Measurements from ENCODE around the gene CRTAC1. TPM values are rescaled to one million over a fixed set of nuclear protein-coding genes. Genes with fewer than 3 reads are reported as not detected.

Gene CRTAC1
- total RNA-seq, 2 donors from 2014 or later, result not detected

- Mint-ChIP-seq H3K4me3 (no peak overlapping the region), H3K4me1 (ENCODE audit: low read depth) (no peaks in the 10 kb centered on the region), H3K27me3 (ENCODE audit: low read depth) (peaks cover 6% of the 10 kb centered on the region), H3K27ac (no peak overlapping the region), H3K36me3 (ENCODE audit: insufficient read depth in 2 of 2) (no peaks in the 10 kb centered on the region), H3K9me3 (no peaks in the 10 kb centered on the region)
- ATAC-seq (replicated peaks in 1 of 2) (no peak), DNase-seq (no peak)
Measured at GRCh38 chr10:97891497-97892167, 138.8 kb downstream of the CRTAC1 start.

DNA sequence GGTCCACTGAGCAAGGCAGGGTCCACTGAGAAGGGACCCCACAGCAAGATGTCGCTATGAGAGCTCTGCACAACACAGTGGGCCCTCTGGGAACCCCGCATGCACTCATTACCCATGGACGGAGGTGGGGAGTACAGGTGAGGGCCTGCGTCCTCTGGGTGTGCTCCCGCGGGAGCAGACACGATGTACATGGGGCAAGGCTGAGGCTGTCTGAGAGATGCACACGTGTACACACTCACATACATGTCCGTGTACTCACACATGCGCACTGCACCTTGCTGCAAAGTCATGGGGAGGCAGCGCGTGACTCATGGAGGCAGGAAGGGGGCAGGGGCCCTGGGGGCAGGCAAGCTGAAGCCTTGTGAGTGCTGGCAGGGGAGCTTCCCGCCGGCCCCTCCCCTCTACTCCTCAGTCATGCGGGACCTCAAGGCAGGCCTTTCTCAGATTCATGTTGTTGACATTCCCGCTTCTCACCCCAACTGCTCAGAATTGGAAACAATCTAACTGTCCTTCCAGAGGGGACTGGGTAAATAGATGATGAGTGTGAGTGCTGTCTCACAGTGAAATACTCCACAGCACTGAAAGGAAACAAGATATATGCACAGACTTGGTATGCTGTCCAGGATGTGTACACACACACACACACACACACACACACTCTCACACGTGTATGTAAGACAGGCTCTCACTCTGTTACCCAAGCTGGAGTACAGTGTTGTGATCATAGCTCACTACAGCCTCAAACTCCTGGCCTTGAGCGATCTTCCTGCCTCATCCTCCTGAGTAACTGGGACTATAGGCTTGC lies 140.8 kb downstream of the CRTAC1 start:
- Mint-ChIP-seq H3K4me3 (no peak overlapping the region), H3K27ac (no peak overlapping the region), H3K27me3 (ENCODE audit: low read depth) (peaks cover 6% of the 10 kb centered on the region), H3K36me3 (ENCODE audit: insufficient read depth in 2 of 2) (no peaks in the 10 kb centered on the region), H3K4me1 (ENCODE audit: low read depth) (no peaks in the 10 kb centered on the region), H3K9me3 (no peaks in the 10 kb centered on the region)
- DNase-seq, result peak; percentile 7 to 37
- ATAC-seq (replicated peaks in 1 of 2), result peak; percentile 28 to 49

GRCh38 chr10:97888641-97889262 lies 141.7 kb downstream of the CRTAC1 start:
- peaks cover 3% of the 10 kb centered on the region for H3K27me3 Mint-ChIP-seq (ENCODE audit: low read depth)
- no peaks in the 10 kb centered on the region for H3K36me3 Mint-ChIP-seq (ENCODE audit: insufficient read depth in 2 of 2)
- no peaks in the 10 kb centered on the region for H3K9me3 Mint-ChIP-seq
- no peak overlapping the region for H3K27ac Mint-ChIP-seq
- ATAC-seq (replicated peaks in 1 of 2) (no peak), DNase-seq (peak; percentile 6 to 7)
- H3K4me3 Mint-ChIP-seq, result no peak overlapping the region
- H3K4me1 Mint-ChIP-seq (ENCODE audit: low read depth), result no peaks in the 10 kb centered on the region

DNA sequence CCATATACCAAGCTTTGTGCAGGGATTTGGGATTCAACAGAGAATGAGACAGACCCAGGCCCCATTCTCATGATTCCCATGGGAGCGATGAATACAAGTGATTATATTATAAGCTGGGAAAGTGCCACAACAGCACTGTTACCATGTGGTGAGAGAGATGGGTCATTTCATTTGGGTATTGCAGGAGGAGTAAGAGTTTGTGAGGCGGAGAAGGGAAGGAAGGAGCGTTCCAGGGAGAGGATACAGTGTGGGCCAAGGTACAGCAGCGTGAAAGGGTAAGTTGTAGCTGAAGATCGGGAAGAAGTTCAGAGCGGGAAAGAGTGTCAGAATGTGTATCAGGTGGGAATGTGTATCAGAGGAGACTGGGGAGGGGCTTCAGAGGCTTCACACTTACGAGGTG lies 142.3 kb downstream of the CRTAC1 start:
- ATAC-seq (replicated peaks in 1 of 2), result no peak
- Mint-ChIP-seq H3K9me3 (no peaks in the 10 kb centered on the region), H3K27ac (no peak overlapping the region), H3K4me1 (ENCODE audit: low read depth) (no peaks in the 10 kb centered on the region), H3K36me3 (ENCODE audit: insufficient read depth in 2 of 2) (no peaks in the 10 kb centered on the region), H3K27me3 (ENCODE audit: low read depth) (no peaks in the 10 kb centered on the region), H3K4me3 (no peak overlapping the region)
- no peak for DNase-seq

- Mint-ChIP-seq H3K4me3 (no peak overlapping the region), H3K27ac (no peak overlapping the region), H3K4me1 (ENCODE audit: low read depth) (no peaks in the 10 kb centered on the region), H3K9me3 (no peaks in the 10 kb centered on the region), H3K36me3 (ENCODE audit: insufficient read depth in 2 of 2) (no peaks in the 10 kb centered on the region), H3K27me3 (ENCODE audit: low read depth) (no peaks in the 10 kb centered on the region)
- DNase-seq (no peak), ATAC-seq (replicated peaks in 1 of 2) (no peak)
Measured at GRCh38 chr10:97887399-97887798, 143.0 kb downstream of the CRTAC1 start.

GRCh38 chr10:97886286-97886685 lies 144.1 kb downstream of the CRTAC1 start:
- no peak overlapping the region for H3K4me3 Mint-ChIP-seq
- H3K27ac Mint-ChIP-seq, result no peak overlapping the region
- ATAC-seq (replicated peaks in 1 of 2) (no peak), DNase-seq (no peak)
- H3K27me3 Mint-ChIP-seq (ENCODE audit: low read depth), result peaks cover 2% of the 10 kb centered on the region
- no peaks in the 10 kb centered on the region for H3K36me3 Mint-ChIP-seq (ENCODE audit: insufficient read depth in 2 of 2)
- no peaks in the 10 kb centered on the region for H3K4me1 Mint-ChIP-seq (ENCODE audit: low read depth)
- no peaks in the 10 kb centered on the region for H3K9me3 Mint-ChIP-seq

- Mint-ChIP-seq H3K4me1 (ENCODE audit: low read depth) (no peaks in the 10 kb centered on the region), H3K27me3 (ENCODE audit: low read depth) (peaks cover 5% of the 10 kb centered on the region), H3K27ac (no peak overlapping the region), H3K9me3 (no peaks in the 10 kb centered on the region), H3K4me3 (no peak overlapping the region), H3K36me3 (ENCODE audit: insufficient read depth in 2 of 2) (no peaks in the 10 kb centered on the region)
- ATAC-seq (replicated peaks in 1 of 2), result no peak
- no peak for DNase-seq
Measured at GRCh38 chr10:97883092-97883485, 147.3 kb downstream of the CRTAC1 start.

DNA sequence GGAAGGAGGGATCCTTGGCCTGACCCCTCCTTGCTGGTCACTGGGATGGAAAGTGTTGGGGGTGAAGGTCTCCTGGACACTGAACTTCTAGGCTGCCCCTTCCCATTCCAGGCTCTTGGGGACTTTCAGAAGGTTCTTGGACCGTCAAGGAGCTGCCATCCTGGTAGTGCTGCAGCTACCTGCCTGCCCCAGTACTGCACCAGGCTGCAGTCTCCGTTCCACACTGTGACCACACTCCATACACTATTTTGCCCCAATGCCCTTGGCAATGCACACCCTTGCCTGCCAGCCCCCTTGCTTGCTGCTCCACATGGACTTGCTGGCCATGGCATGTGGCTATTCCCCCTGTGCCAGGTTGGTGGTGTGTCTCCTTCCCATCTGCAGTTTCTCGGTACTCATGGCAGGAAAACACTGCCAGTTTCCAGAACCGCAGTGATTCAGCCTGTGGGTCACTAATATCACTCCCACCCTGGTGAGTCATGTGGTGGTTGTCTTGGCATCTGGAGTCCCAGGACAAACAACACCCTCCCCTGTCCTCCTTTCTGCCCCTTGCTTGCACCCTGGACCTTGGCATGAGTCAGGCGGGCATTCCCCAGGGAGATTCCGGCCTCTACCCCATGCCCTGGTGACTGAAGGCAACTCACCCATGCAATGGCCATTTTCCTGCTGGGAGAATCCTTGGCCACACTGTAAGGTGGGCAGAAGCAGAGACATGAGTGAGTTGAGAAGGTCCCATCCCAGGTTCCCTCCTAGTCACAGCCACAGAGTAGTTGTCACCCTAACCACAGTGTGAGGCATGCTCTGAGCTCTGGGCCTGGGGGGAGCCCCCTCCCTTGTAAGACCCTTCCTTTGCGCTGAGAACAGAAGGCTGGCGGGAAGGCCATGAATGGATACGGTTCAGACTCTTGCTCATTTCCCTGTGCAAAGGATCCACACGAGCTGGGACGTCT lies 148.0 kb downstream of the CRTAC1 start:
- peak in 1 of 2 donors; percentile 35 for DNase-seq
- Mint-ChIP-seq H3K4me1 (ENCODE audit: low read depth) (no peaks in the 10 kb centered on the region), H3K4me3 (no peak overlapping the region), H3K27ac (no peak overlapping the region), H3K36me3 (ENCODE audit: insufficient read depth in 2 of 2) (no peaks in the 10 kb centered on the region), H3K9me3 (no peaks in the 10 kb centered on the region), H3K27me3 (ENCODE audit: low read depth) (peaks cover 5% of the 10 kb centered on the region)
- peak; percentile 34 to 88 for ATAC-seq (replicated peaks in 1 of 2)

- Mint-ChIP-seq H3K9me3 (no peaks in the 10 kb centered on the region), H3K27me3 (ENCODE audit: low read depth) (peaks cover 5% of the 10 kb centered on the region), H3K4me1 (ENCODE audit: low read depth) (no peaks in the 10 kb centered on the region), H3K27ac (no peak overlapping the region), H3K36me3 (ENCODE audit: insufficient read depth in 2 of 2) (no peaks in the 10 kb centered on the region), H3K4me3 (no peak overlapping the region)
- ATAC-seq (replicated peaks in 1 of 2) (no peak), DNase-seq (no peak)
Measured at GRCh38 chr10:97880109-97880508, 150.3 kb downstream of the CRTAC1 start.

- DNase-seq, result no peak
- H3K27ac Mint-ChIP-seq, result no peak overlapping the region
Measured at GRCh38 chr10:97879241-97879640, 151.2 kb downstream of the CRTAC1 start.

DNA sequence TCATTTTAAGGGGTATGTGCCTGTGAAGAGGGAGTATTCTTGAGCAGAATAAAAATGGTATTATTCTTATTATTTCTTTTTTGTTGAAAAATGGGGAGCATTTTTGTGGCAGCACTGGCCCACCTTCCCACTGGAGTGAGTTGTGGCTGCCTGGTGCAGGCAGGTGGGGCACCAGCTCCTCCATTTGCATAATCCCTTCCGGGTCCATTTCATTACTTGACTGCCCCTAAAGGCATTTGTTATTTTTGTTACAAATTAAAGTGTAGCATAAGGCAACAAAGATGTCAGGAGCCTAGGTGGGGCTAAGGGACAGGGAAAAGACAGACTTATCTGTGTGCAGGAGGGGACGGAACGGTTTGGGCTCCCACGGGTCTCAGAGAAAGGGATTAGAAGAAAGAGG lies 154.0 kb downstream of the CRTAC1 start:
- no peaks in the 10 kb centered on the region for H3K9me3 Mint-ChIP-seq
- no peaks in the 10 kb centered on the region for H3K36me3 Mint-ChIP-seq (ENCODE audit: insufficient read depth in 2 of 2)
- H3K4me3 Mint-ChIP-seq, result no peak overlapping the region
- peaks cover 4% of the 10 kb centered on the region for H3K27me3 Mint-ChIP-seq (ENCODE audit: low read depth)
- no peak for ATAC-seq (replicated peaks in 1 of 2)
- H3K4me1 Mint-ChIP-seq (ENCODE audit: low read depth), result no peaks in the 10 kb centered on the region
- no peak for DNase-seq
- H3K27ac Mint-ChIP-seq, result no peak overlapping the region

More at GRCh38 chr10:97879241-97879640, 151.2 kb downstream of the CRTAC1 start:
- Mint-ChIP-seq H3K4me3 (no peak overlapping the region), H3K4me1 (ENCODE audit: low read depth) (no peaks in the 10 kb centered on the region), H3K36me3 (ENCODE audit: insufficient read depth in 2 of 2) (no peaks in the 10 kb centered on the region), H3K27me3 (ENCODE audit: low read depth) (peaks cover 5% of the 10 kb centered on the region), H3K9me3 (no peaks in the 10 kb centered on the region)
- ATAC-seq (replicated peaks in 1 of 2), result no peak

- no peak overlapping the region for H3K4me3 Mint-ChIP-seq
- H3K4me1 Mint-ChIP-seq (ENCODE audit: low read depth), result no peaks in the 10 kb centered on the region
- H3K36me3 Mint-ChIP-seq (ENCODE audit: insufficient read depth in 2 of 2), result no peaks in the 10 kb centered on the region
- no peak for ATAC-seq (replicated peaks in 1 of 2)
- no peaks in the 10 kb centered on the region for H3K9me3 Mint-ChIP-seq
- DNase-seq, result no peak
- no peaks in the 10 kb centered on the region for H3K27me3 Mint-ChIP-seq (ENCODE audit: low read depth)
- H3K27ac Mint-ChIP-seq, result no peak overlapping the region
Measured at GRCh38 chr10:97875391-97875790, 155.0 kb downstream of the CRTAC1 start.

All from activated T-cell treated with anti-CD3 and anti-CD28 coated beads, Interleukin-2, amount 50 U/mL, for 72 hours (primary cell).